Muscle of leg (tissue), 11 donors: ENCODE results near the gene APBA1. TPM values are rescaled to one million over a fixed set of nuclear protein-coding genes. Genes with fewer than 3 reads are reported as not detected.

ENCODE experiments used
- DNase-seq: peaks from one replicate; pipeline ENCODE4 v3.0.0; 2013
- H3K27ac ChIP-seq: one replicate; pipeline ENCODE4 v1.5.1; 2013; ENCODE audit warnings: mild to moderate bottlenecking, low read length, control low read depth
- H3K27me3 ChIP-seq: one replicate; pipeline ENCODE4 v1.6.1; 2013; ENCODE audit warnings: low read length; ENCODE audit not compliant: control insufficient read depth, insufficient read depth
- H3K36me3 ChIP-seq: one replicate; pipeline ENCODE4 v1.6.1; 2013; ENCODE audit warnings: low read length; ENCODE audit not compliant: control insufficient read depth, insufficient read depth
- H3K4me1 ChIP-seq: one replicate; pipeline ENCODE4 v1.6.1; 2013; ENCODE audit warnings: low read length; ENCODE audit not compliant: control insufficient read depth, insufficient read depth
- H3K4me3 ChIP-seq: one replicate; pipeline ENCODE4 v1.5.1; 2013; ENCODE audit warnings: low read length, control low read depth
- H3K9me3 ChIP-seq: replicated peaks from 2 replicates; pipeline ENCODE4 v1.6.1; 2013; ENCODE audit warnings: low read depth, low read length; ENCODE audit not compliant: control insufficient read depth
- WGBS: methylation state at CpG from one replicate; pipeline ENCODE4 v1.1.5; 2013; ENCODE audit warnings: missing lambda C conversion rate; ENCODE audit not compliant: insufficient coverage; 5-methylcytosine and 5-hydroxymethylcytosine counted together
- polyA plus RNA-seq, 8 donors: library from polyadenylated mRNA; unstranded; fragments of 120-200 nt; gene quantifications; one replicate each; pipeline versions ENCODE4 v1.2.1 to v1.2.3, GENCODE V29; 2013; ENCODE audit warnings: inconsistent platforms in 1 of 8, low replicate concordance in 1 of 8; ENCODE audit not compliant: insufficient read length in 8 of 8, insufficient read depth in 1 of 8
- total RNA-seq: library from RNA; stranded (reverse); fragments of 120-200 nt; gene quantifications from one replicate; pipeline ENCODE4 v1.2.4, GENCODE V29; 2013

APBA1 gene
- total and polyA plus RNA-seq, 9 donors, result 5.3 to 13.3 (median 7.8) TPM

GRCh38 chr9:69470186-69470977 lies 201.8 kb downstream of the APBA1 start:
- peak; percentile 35 for DNase-seq
- Histone ChIP-seq H3K4me3 (no peak overlapping the region), H3K27me3 (no peaks in the 10 kb centered on the region), H3K36me3 (peaks cover 2% of the 10 kb centered on the region), H3K9me3 (no peaks in the 10 kb centered on the region), H3K4me1 (peaks cover 9% of the 10 kb centered on the region), H3K27ac (no peak overlapping the region)
- 81% methylated on average over 7 of the region's 9 CpGs for WGBS

GRCh38 chr9:69469136-69469535 lies 203.0 kb downstream of the APBA1 start:
- peak; percentile 22 for DNase-seq
- Histone ChIP-seq H3K27me3 (no peaks in the 10 kb centered on the region), H3K27ac (peak overlapping the region; percentile 20), H3K36me3 (peaks cover 2% of the 10 kb centered on the region), H3K9me3 (no peaks in the 10 kb centered on the region), H3K4me3 (no peak overlapping the region), H3K4me1 (peaks cover 10% of the 10 kb centered on the region)

GRCh38 chr9:69468380-69468779 lies 203.8 kb downstream of the APBA1 start:
- no peak overlapping the region for H3K27ac ChIP-seq
- no CpG with 5 or more reads among the region's 1 CpG for WGBS

GRCh38 chr9:69466151-69466550 lies 206.0 kb downstream of the APBA1 start:
- 91% methylated on average over 6 of the region's 8 CpGs for WGBS
- Histone ChIP-seq H3K9me3 (no peaks in the 10 kb centered on the region), H3K27me3 (no peaks in the 10 kb centered on the region), H3K4me3 (no peak overlapping the region), H3K27ac (peak overlapping the region; percentile 36), H3K36me3 (peaks cover 2% of the 10 kb centered on the region), H3K4me1 (peaks cover 10% of the 10 kb centered on the region)
- DNase-seq, result no peak

More at GRCh38 chr9:69468380-69468779, 203.8 kb downstream of the APBA1 start:
- H3K4me1 ChIP-seq, result peaks cover 10% of the 10 kb centered on the region
- no peaks in the 10 kb centered on the region for H3K27me3 ChIP-seq
- no peak overlapping the region for H3K4me3 ChIP-seq
- peaks cover 2% of the 10 kb centered on the region for H3K36me3 ChIP-seq
- no peak for DNase-seq
- no peaks in the 10 kb centered on the region for H3K9me3 ChIP-seq

GRCh38 chr9:69465473-69465872 lies 206.7 kb downstream of the APBA1 start:
- 11% methylated on average over 2 of the region's 3 CpGs for WGBS
- no peaks in the 10 kb centered on the region for H3K27me3 ChIP-seq
- H3K27ac ChIP-seq, result no peak overlapping the region
- peak; percentile 62 for DNase-seq
- H3K4me3 ChIP-seq, result no peak overlapping the region
- H3K36me3 ChIP-seq, result peaks cover 2% of the 10 kb centered on the region
- H3K4me1 ChIP-seq, result peaks cover 10% of the 10 kb centered on the region
- H3K9me3 ChIP-seq, result no peaks in the 10 kb centered on the region

GRCh38 chr9:69463497-69464068 lies 208.6 kb downstream of the APBA1 start:
- H3K4me1 ChIP-seq, result peaks cover 10% of the 10 kb centered on the region
- no peak overlapping the region for H3K4me3 ChIP-seq
- H3K9me3 ChIP-seq, result no peaks in the 10 kb centered on the region
- DNase-seq, result no peak
- no peak overlapping the region for H3K27ac ChIP-seq
- WGBS, result 45% methylated on average over 4 of the region's 11 CpGs
- no peaks in the 10 kb centered on the region for H3K27me3 ChIP-seq
- peaks cover 2% of the 10 kb centered on the region for H3K36me3 ChIP-seq

GRCh38 chr9:69462394-69462793 lies 209.8 kb downstream of the APBA1 start:
- no peak overlapping the region for H3K4me3 ChIP-seq
- H3K27me3 ChIP-seq, result no peaks in the 10 kb centered on the region
- DNase-seq, result no peak
- H3K36me3 ChIP-seq, result peaks cover 2% of the 10 kb centered on the region
- H3K9me3 ChIP-seq, result no peaks in the 10 kb centered on the region
- no peak overlapping the region for H3K27ac ChIP-seq
- 100% methylated on average over 1 of the region's 4 CpGs for WGBS
- H3K4me1 ChIP-seq, result peaks cover 10% of the 10 kb centered on the region

GRCh38 chr9:69461103-69461887 lies 210.9 kb downstream of the APBA1 start:
- H3K27me3 ChIP-seq, result no peaks in the 10 kb centered on the region
- no peak for DNase-seq
- peaks cover 10% of the 10 kb centered on the region for H3K4me1 ChIP-seq
- H3K36me3 ChIP-seq, result no peaks in the 10 kb centered on the region
- H3K27ac ChIP-seq, result no peak overlapping the region
- no peak overlapping the region for H3K4me3 ChIP-seq
- 73% methylated on average over 2 of the region's 6 CpGs for WGBS
- H3K9me3 ChIP-seq, result no peaks in the 10 kb centered on the region

GRCh38 chr9:69460012-69460411 lies 212.2 kb downstream of the APBA1 start:
- Histone ChIP-seq H3K9me3 (no peaks in the 10 kb centered on the region), H3K4me1 (no peaks in the 10 kb centered on the region), H3K4me3 (no peak overlapping the region), H3K36me3 (no peaks in the 10 kb centered on the region), H3K27me3 (no peaks in the 10 kb centered on the region), H3K27ac (no peak overlapping the region)
- 84% methylated on average over 4 of the region's 5 CpGs for WGBS
- no peak for DNase-seq

GRCh38 chr9:69458176-69458575 lies 214.0 kb downstream of the APBA1 start:
- Histone ChIP-seq H3K4me1 (no peaks in the 10 kb centered on the region), H3K27ac (no peak overlapping the region), H3K27me3 (no peaks in the 10 kb centered on the region), H3K4me3 (no peak overlapping the region), H3K36me3 (no peaks in the 10 kb centered on the region), H3K9me3 (no peaks in the 10 kb centered on the region)
- no CpG with 5 or more reads among the region's 3 CpGs for WGBS
- DNase-seq, result no peak
